Measurements from ENCODE around the gene RNF112.
"Not testable (repeated sequence)": the region's sequence is repeated elsewhere in the genome, so short reads cannot be mapped to it uniquely, and the experiment has no call there.

The RNF112 gene

GRCh38 chr17:19449656-19450055, 38.6 kb downstream of the RNF112 start:
- no peak for DNase-seq

- DNase-seq, result no peak
Measured at GRCh38 chr17:19453296-19453695, 42.3 kb downstream of the RNF112 start.

GRCh38 chr17:19454074-19454473, 43.0 kb downstream of the RNF112 start:
- no peak for DNase-seq

- DNase-seq, result no peak
Measured at GRCh38 chr17:19456016-19456927, 45.2 kb downstream of the RNF112 start.

GRCh38 chr17:19457046-19457445, 46.0 kb downstream of the RNF112 start:
- no peak for DNase-seq

GRCh38 chr17:19457830-19458271, 46.8 kb downstream of the RNF112 start:
- no peak for DNase-seq

GRCh38 chr17:19458481-19458880, 47.4 kb downstream of the RNF112 start:
- not testable (repeated sequence) for DNase-seq

GRCh38 chr17:19459018-19459655, 48.1 kb downstream of the RNF112 start:
- DNase-seq, result not testable (repeated sequence)

- DNase-seq, result peak; percentile 76
Measured at GRCh38 chr17:19460700-19461099, 49.7 kb downstream of the RNF112 start.

- DNase-seq, result peak; percentile 89
Measured at GRCh38 chr17:19461116-19461515, 50.1 kb downstream of the RNF112 start.

- DNase-seq, result no peak
Measured at GRCh38 chr17:19461681-19462080, 50.6 kb downstream of the RNF112 start.

- DNase-seq, result not testable (repeated sequence)
Measured at GRCh38 chr17:19462456-19463035, 51.5 kb downstream of the RNF112 start.

- DNase-seq, result no peak
Measured at GRCh38 chr17:19464031-19465026, 53.3 kb downstream of the RNF112 start.
